H54 (cell line): Measurements from ENCODE around the gene NCOA3.

Source experiments
- DNase-seq: peaks from one replicate; pipeline ENCODE4 v3.0.0; 2011; ENCODE audit warnings: low spot score, mixed read lengths; ENCODE audit not compliant: insufficient read length
- FAIRE-seq: peaks from 3 replicates; lab custom pipeline; 2011; peaks lifted over from hg19 to GRCh38; lab: Jason Lieb, UNC
- POLR2A ChIP-seq: IDR thresholded peaks from 2 replicates; pipeline ENCODE4 v1.6.1; 2011; ENCODE audit warnings: low read depth, mild to moderate bottlenecking, low read length

Gene NCOA3

DNA sequence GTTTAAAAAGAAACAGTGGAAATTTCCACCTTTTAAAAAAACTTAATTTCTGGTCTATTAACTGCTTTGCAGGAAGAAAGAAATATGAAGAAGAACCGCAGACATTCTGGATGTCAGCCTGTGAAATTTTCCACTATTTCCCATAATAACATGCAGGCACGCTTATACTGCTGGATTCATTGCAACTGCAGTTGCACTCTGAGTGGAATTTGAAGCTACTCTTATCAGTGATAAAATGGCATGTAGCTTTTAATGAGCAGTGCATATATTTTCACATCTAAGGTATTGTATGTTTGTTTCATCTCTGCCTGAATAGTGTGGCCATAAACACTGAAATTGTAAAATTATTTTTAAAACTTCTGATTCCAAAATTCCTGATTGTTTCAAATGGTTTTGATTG, 28.2 kb downstream of the NCOA3 start:
- FAIRE-seq (no peak), DNase-seq (no peak)
- no peak for TF ChIP-seq POLR2A

- TF ChIP-seq POLR2A: no peak
- DNase-seq (no peak), FAIRE-seq (no peak)
Observed at GRCh38 chr20:47531458-47531857, 29.8 kb downstream of the NCOA3 start.

DNA sequence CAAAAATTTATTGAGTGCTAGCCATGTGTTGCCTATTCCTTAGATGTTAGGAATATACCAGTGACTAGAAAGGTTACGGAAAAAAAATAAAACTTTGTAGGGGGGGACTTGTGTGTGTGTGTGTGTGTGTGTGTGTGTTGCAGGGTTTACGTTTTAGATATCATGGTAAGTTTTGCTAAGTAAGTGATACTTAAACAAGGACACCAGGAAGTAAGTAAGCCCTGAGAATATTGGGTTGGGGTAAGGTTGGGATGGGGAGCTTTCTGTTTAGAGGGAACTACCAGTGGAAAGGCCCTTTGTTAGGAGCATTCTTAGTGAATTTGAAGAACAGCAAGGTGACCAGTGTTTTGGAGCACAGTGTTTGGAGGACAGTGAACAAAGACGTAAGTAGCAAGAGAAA, 30.3 kb downstream of the NCOA3 start:
- FAIRE-seq (no peak), DNase-seq (no peak)
- TF ChIP-seq POLR2A: no peak

DNA sequence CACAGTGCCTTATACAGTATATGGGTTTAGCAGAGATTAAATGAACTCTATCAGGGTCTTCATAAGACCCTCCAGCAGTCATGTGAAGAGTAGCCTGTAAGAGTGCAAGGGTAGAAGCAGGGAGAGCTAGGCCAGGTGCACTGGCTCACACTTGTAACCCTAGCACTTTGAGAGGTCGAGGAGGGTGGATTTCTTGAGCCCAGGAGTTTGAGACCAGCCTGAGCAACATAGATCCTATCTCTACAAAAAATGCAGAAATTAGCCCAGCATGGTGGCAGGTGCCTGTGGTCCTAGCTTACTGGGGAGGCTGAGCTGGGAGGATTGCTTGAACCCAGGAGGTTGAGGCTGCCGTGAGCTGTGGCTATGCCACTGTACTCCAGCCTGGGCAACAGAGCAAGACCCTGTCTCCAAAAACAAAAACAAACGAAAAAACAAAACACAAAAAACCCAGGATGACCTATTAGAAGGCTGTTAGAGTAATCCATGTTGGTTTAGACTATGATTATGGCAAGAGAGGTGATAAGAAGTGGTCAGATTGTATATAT, 31.9 kb downstream of the NCOA3 start:
- TF ChIP-seq POLR2A: no peak
- DNase-seq (no peak), FAIRE-seq (no peak)

GRCh38 chr20:47534405-47534804, 32.7 kb downstream of the NCOA3 start:
- FAIRE-seq (no peak), DNase-seq (no peak)
- TF ChIP-seq POLR2A: no peak

DNA sequence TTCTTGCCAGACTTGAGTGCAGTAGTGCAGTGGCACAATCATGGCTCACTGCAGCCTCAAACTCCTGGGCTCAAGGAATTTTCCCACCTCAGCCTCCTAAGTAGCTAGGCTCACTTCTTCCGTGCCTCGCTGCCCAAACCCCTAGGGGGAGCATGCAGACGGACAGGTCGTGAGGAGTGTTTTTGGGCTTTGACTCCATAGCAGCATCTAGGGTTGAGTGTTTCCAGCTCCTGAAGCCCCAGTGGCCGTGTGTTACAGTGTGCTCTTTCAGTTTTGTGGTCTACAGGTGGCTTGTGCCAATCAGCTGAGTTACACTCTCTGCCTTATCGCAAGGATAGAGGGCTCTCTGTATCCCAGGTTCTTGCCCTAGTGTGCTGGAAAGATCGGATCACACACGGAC, 33.4 kb downstream of the NCOA3 start:
- DNase-seq (no peak), FAIRE-seq (no peak)
- TF ChIP-seq POLR2A: no peak

GRCh38 chr20:47535994-47536393, 34.3 kb downstream of the NCOA3 start:
- FAIRE-seq (no peak), DNase-seq (no peak)
- no peak for TF ChIP-seq POLR2A

DNA sequence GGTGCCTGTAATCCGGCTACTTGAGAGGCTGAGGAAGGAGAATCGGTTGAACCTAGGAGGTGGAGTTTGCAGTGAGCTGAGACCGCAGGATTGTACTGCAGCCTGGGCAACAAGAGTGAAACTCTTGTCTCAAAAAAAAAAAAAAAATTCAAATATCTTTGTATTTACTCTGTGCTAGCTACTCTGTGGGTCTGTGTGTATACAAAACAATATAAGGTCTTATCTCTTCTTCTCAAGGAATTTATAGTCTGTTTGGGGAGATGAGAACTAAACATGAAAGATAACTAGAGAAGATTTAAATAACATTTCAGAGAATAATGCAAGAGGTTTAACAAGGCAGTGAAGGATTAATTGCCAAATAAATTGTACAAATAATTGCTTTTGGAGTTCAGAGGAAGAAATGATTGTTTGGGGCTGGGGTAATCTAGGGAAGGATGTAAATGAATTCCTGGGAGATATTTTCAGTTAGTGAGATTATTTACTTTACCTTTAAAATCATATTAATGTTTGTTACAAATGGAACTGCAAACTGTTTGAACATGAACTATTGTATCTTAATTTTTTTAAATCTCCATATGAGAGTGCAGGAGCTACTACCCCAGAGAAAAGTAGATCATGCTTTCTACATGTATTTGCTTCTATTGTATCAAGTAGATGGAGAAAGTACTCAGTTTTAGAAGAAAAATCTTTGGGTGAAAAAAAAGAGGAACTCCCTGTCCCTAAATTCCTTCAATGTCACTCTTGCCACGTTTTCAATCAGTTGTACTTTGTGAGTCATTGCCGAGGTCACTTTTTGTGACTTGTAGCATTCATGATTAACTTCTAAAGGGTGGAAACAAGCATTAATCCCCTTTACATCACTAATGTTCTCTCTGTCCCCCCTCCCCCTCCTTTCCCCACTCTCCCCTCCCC, 39.0 kb downstream of the NCOA3 start:
- TF ChIP-seq POLR2A: no peak
- FAIRE-seq (peak; percentile 45), DNase-seq (no peak)

GRCh38 chr20:47541355-47541922, 39.8 kb downstream of the NCOA3 start:
- TF ChIP-seq POLR2A: no peak
- DNase-seq (no peak), FAIRE-seq (no peak)

- no peak for TF ChIP-seq POLR2A
- DNase-seq: no peak
- FAIRE-seq: peak; percentile 55
Observed at GRCh38 chr20:47543006-47543431, 41.3 kb downstream of the NCOA3 start.

DNA sequence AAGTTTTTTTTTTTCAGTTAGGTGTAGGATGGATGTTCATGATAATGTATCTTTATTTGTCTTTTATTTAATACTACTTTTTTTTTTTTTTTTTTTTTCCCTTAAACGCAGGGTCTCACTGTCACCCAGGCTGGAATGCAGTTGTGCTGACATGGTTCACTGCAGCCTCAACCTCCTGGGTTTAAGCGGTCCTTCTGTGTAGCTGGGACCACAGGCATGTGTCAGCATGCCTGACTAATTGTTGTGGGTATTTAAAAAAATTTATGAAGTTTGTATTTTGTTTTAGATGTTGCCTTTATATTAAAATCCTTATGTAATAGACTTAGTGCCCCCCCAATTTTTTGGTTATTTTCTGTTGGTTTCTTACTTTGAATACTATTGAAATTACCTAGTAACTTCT, 42.6 kb downstream of the NCOA3 start:
- TF ChIP-seq POLR2A: no peak
- DNase-seq (no peak), FAIRE-seq (no peak)

DNA sequence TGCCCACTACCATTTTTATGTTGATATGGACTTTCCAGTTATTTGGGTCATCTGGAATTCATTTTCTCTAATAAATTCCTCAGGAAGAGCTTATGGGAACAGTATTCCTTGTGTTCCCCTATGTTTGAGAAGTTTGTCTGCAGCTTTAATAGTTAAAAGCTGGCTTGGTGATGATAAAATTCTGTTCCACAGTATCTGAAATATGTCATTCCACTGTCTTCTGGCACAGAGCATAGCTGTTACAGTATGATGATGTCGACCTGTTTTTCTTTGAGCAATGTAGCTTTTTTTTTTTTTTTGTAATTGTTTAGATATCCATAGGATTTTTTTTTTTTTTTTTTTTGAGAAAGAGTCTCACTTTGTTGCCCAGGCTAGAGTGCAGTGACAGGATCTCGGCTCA, 43.2 kb downstream of the NCOA3 start:
- TF ChIP-seq POLR2A: no peak
- DNase-seq: no peak
- no peak for FAIRE-seq

DNA sequence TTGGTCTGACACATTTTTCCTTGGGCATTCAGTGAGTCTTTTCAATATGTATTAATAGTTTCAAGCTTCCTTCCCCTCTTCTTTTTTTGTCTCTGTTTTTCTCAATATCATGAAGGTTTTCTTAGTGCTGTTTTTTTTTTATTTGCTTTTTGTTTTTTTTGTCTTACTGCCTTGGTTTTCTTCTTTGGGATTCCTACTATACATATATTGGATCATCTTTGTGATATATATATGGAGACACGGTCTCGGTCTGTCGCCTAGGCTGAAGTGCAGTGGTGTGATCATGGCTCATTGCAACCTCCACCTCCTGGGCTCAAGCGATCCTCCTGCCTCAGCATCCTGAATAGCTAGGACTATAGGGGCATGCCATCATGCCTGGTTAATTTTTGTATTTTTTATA, 43.8 kb downstream of the NCOA3 start:
- DNase-seq (no peak), FAIRE-seq (no peak)
- TF ChIP-seq POLR2A: no peak

DNA sequence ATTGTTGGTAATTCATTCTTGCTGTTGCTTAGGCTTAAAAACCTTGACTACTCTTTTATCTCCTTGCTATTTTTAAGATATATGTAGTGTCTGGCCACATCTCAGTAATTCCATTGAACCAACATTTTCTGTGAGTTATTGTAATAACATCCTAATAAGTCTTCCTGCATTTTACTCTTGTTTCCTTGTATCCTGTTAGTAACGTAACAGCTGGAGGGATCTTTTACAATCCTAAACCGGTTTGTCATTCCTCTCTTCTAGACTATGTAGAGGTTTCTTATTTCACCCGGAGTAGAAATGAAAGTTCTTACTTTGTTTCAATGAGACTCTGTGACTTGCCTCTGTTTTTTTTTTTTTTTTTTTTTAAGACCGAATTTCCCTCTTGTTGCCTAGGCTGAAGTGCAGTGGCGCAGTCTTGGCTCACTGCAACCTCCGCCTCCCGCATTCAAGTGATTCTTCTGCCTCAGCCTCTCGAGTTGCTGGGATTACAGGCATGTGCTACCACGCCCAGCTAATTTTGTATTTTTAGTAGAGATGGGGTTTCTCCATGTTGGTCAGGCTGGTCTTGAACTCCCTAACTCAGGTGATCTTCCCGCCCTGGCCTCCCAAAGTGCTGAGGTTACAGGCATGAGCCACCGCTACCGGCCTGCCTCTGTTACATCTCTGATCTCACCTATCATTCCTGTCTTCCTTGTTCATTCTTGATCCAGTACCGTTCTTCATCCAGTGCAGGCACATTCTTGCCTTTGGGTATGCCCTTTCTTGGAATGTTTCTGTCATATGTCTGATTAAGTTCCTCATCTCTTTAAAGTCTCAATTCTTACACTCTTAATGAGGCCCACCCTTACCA, 44.7 kb downstream of the NCOA3 start:
- TF ChIP-seq POLR2A: no peak
- DNase-seq (no peak), FAIRE-seq (no peak)
